ENCODE results near the gene AUTS2.

The AUTS2 gene

DNA sequence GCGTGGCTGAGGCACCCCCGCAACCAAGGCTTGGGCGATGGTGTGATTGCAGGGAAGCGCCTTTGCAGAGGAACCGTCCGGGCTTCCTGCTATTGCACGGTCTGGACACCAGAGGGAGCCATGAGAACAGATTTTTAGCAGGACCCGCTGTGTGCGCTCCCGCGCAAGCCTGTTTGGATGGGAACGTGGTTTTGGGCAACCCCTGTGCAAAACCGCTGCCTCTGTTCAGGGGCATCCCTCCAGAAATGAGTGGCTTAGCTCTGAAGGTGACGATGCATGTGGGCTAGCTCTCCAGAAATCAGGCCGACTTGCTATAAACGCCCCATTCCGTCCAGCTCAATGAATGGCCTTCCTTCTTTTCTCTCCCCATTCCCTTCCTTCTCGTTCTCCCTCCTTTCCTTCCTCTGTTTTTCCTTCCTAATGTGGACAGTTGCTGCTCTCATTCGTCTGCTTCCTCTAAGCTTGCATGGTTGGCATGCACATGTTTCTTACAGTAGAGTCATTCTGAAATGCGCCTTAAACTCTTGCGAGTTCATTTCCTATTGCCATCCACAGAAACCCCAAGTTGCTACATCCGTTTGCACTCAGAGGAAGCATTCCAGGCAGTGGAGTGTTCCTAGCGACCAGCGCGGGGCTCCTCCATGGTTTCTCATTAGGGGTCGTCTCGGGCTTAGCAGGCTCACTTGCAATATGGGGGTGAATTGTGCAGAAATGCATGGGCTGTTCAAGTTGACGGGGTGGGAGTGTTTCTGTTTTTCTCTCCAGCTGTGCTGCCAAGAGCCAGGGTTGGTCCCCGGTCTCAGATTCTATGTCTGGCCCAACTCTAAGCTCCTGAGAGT is 1231.2 kb downstream of the AUTS2 start:
- no peaks in the 10 kb centered on the region for H3K79me2 ChIP-seq (ENCODE audit: insufficient read depth, low read length)

DNA sequence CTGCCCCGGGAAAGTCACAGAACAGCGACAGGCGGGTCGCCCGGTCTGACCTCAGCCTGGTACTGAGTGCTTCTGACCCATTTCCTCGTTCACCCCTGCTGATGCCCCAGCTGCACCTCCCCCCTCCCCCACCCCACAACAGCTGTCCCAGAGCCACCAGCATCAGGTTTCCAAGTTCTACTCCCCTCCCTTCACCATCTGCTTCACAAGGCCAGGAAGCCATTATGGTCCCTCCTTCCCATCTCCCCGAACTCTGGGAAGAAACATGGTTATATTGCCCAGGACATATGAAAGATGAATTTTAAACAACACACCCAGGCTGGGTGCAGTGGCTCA is 1231.8 kb downstream of the AUTS2 start:
- Histone ChIP-seq H3K4me1 (ENCODE audit: insufficient read depth, low read length, poor library complexity, severe bottlenecking) (peaks cover 6% of the 10 kb centered on the region), H3F3A (ENCODE audit: low read depth) (no peaks in the 10 kb centered on the region), H4K20me1 (ENCODE audit: insufficient read depth, low read length, poor library complexity, severe bottlenecking) (no peaks in the 10 kb centered on the region), H3K9ac (ENCODE audit: low read depth, low read length, poor library complexity, severe bottlenecking) (no peak overlapping the region), H3K27me3 (ENCODE audit: insufficient read depth, low read length, poor library complexity, severe bottlenecking) (no peaks in the 10 kb centered on the region), H3K79me2 (ENCODE audit: insufficient read depth, low read length) (no peaks in the 10 kb centered on the region), H3K4me3 (ENCODE audit: low read length, poor library complexity, severe bottlenecking) (no peak overlapping the region), H3K4me2 (ENCODE audit: low read depth, low read length, poor library complexity, severe bottlenecking) (peak overlapping the region; percentile 64), H2AFZ (ENCODE audit: low read length) (0 out of 2 replicates have a peak overlapping the region, but pooled peaks have one; percentile 74), H3K9me2 (replicated peaks; ENCODE audit: low read depth, low read length) (no peaks in the 10 kb centered on the region), H3K9me3 (ENCODE audit: insufficient read depth, low read depth, low read length) (no peaks in the 10 kb centered on the region), H3K36me3 (ENCODE audit: insufficient read depth, low read length) (no peaks in the 10 kb centered on the region)
- TF ChIP-seq, protein P1, sequence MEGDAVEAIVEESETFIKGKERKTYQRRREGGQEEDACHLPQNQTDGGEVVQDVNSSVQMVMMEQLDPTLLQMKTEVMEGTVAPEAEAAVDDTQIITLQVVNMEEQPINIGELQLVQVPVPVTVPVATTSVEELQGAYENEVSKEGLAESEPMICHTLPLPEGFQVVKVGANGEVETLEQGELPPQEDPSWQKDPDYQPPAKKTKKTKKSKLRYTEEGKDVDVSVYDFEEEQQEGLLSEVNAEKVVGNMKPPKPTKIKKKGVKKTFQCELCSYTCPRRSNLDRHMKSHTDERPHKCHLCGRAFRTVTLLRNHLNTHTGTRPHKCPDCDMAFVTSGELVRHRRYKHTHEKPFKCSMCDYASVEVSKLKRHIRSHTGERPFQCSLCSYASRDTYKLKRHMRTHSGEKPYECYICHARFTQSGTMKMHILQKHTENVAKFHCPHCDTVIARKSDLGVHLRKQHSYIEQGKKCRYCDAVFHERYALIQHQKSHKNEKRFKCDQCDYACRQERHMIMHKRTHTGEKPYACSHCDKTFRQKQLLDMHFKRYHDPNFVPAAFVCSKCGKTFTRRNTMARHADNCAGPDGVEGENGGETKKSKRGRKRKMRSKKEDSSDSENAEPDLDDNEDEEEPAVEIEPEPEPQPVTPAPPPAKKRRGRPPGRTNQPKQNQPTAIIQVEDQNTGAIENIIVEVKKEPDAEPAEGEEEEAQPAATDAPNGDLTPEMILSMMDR (conservative IDR thresholded peaks at IDR 0.05; ENCODE audit: low read length): no peak
- TF ChIP-seq EZH2phosphoT487 (IDR thresholded peaks at IDR 0.05; ENCODE audit: borderline replicate concordance): no peak

More for the DNA sequence above, 1231.2 kb downstream of the AUTS2 start:
- H3K9me3 ChIP-seq (ENCODE audit: insufficient read depth, low read depth, low read length): no peaks in the 10 kb centered on the region
- H3K9me2 ChIP-seq (replicated peaks; ENCODE audit: low read depth, low read length): no peaks in the 10 kb centered on the region
- H3K27me3 ChIP-seq (ENCODE audit: insufficient read depth, low read length, poor library complexity, severe bottlenecking): no peaks in the 10 kb centered on the region
- no peak for TF ChIP-seq EZH2phosphoT487 (IDR thresholded peaks at IDR 0.05; ENCODE audit: borderline replicate concordance)
- TF ChIP-seq, protein P1 (conservative IDR thresholded peaks at IDR 0.05; ENCODE audit: low read length): peak; percentile 75
- no peaks in the 10 kb centered on the region for H4K20me1 ChIP-seq (ENCODE audit: insufficient read depth, low read length, poor library complexity, severe bottlenecking)
- H3K4me3 ChIP-seq (ENCODE audit: low read length, poor library complexity, severe bottlenecking): peak overlapping the region; percentile 45
- peak overlapping the region; percentile 64 for H3K4me2 ChIP-seq (ENCODE audit: low read depth, low read length, poor library complexity, severe bottlenecking)
- H3K36me3 ChIP-seq (ENCODE audit: insufficient read depth, low read length): no peaks in the 10 kb centered on the region
- H2AFZ ChIP-seq (ENCODE audit: low read length): peak overlapping the region; percentile 74
- no peak overlapping the region for H3K9ac ChIP-seq (ENCODE audit: low read depth, low read length, poor library complexity, severe bottlenecking)
- H3F3A ChIP-seq (ENCODE audit: low read depth): no peaks in the 10 kb centered on the region
- peaks cover 6% of the 10 kb centered on the region for H3K4me1 ChIP-seq (ENCODE audit: insufficient read depth, low read length, poor library complexity, severe bottlenecking)

DNA sequence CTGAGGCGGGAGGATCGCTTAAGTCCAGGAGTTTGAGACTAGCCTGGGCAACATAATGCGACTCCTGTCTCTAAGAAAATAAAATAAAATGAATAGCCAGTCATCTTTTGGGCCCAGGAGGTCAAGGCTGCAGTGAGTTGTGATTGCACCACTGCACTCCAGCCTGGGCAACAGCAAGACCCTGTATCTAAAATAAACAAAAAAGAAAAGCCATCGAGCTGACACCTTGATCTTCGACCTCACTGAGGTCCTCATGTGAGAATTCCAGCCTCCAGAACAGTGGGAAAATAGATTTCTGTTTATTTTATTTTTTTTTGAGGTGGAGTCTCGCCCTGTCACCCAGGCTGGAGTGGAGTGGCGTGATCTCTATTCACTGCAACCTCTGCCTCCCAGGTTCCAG is 1232.2 kb downstream of the AUTS2 start:
- no peak overlapping the region for H3K4me2 ChIP-seq (ENCODE audit: low read depth, low read length, poor library complexity, severe bottlenecking)
- TF ChIP-seq, protein P1 (conservative IDR thresholded peaks at IDR 0.05; ENCODE audit: low read length): no peak

More for the DNA sequence above, 1232.2 kb downstream of the AUTS2 start:
- no peaks in the 10 kb centered on the region for H3F3A ChIP-seq (ENCODE audit: low read depth)
- no peak overlapping the region for H3K4me3 ChIP-seq (ENCODE audit: low read length, poor library complexity, severe bottlenecking)
- H3K9me3 ChIP-seq (ENCODE audit: insufficient read depth, low read depth, low read length): no peaks in the 10 kb centered on the region; the same call in 1 of the 2 replicates
- H3K9ac ChIP-seq (ENCODE audit: low read depth, low read length, poor library complexity, severe bottlenecking): no peak overlapping the region
- H3K9me2 ChIP-seq (replicated peaks; ENCODE audit: low read depth, low read length): no peaks in the 10 kb centered on the region
- H4K20me1 ChIP-seq (ENCODE audit: insufficient read depth, low read length, poor library complexity, severe bottlenecking): no peaks in the 10 kb centered on the region
- H2AFZ ChIP-seq (ENCODE audit: low read length): no peak overlapping the region
- no peaks in the 10 kb centered on the region for H3K79me2 ChIP-seq (ENCODE audit: insufficient read depth, low read length)
- peaks cover 6% of the 10 kb centered on the region for H3K4me1 ChIP-seq (ENCODE audit: insufficient read depth, low read length, poor library complexity, severe bottlenecking)
- H3K27me3 ChIP-seq (ENCODE audit: insufficient read depth, low read length, poor library complexity, severe bottlenecking): no peaks in the 10 kb centered on the region
- no peaks in the 10 kb centered on the region for H3K36me3 ChIP-seq (ENCODE audit: insufficient read depth, low read length)
